ENCODE data around the gene BCAN. TPM values are rescaled to one million over a fixed set of nuclear protein-coding genes. Genes with fewer than 3 reads are reported as not detected.

BCAN gene
- total RNA-seq (not detected), total RNA-seq (0 to 0.20 (median 0) reads per million in 172 experiments)
- polyA plus RNA-seq (2013, experiment 1 of 2): not detected
- 0.08 TPM for polyA plus RNA-seq (2013, experiment 2 of 2)

- peak within 1 kb of the TSS; percentile 19 for H3K4me3 ChIP-seq (ENCODE audit: low read length)
- ChIA-PET CTCF (interaction anchor here (0.7 to 1.1 kb wide), 3 partner anchors 14 to 84 kb away, joined by 3 read pairs; no protein-coding TSS in a partner anchor), POLR2A (interaction anchor here (0.7 to 1.0 kb wide), 2 partner anchors 18 to 301 kb away, joined by 3 read pairs; no protein-coding TSS in a partner anchor)
- H3K4me1 Mint-ChIP-seq (ENCODE audit: low read depth): peaks cover 28% of the 10 kb centered on the region
- intact Hi-C loops (cut with DNase I, micrococcal nuclease): no loop called here
- H3K27me3 ChIP-seq (ENCODE audit: control insufficient read depth in 1 of 2, insufficient read depth in 2 of 2, low read length in 2 of 2): peaks cover 81 to 87% of the 10 kb centered on the region in 2 experiments
- no peaks in the 10 kb centered on the region for H3K36me3 ChIP-seq (ENCODE audit: insufficient read depth, low read length)
- H3K27ac Mint-ChIP-seq: no peak within 1 kb of the TSS
- peaks cover 85% of the 10 kb centered on the region for H3K27me3 Mint-ChIP-seq
- H3K36me3 Mint-ChIP-seq (ENCODE audit: low read depth): no peaks in the 10 kb centered on the region
- H3K9me3 Mint-ChIP-seq: no peaks in the 10 kb centered on the region
- H3K9me3 ChIP-seq (ENCODE audit: control insufficient read depth in 1 of 2, insufficient read depth in 1 of 2, low read length in 2 of 2): peaks cover 0 to 16% of the 10 kb centered on the region in 2 experiments
- peaks cover 29% of the 10 kb centered on the region for H3K4me1 ChIP-seq (ENCODE audit: insufficient read depth, low read length)
- ATAC-seq (ENCODE audit: poor library complexity): peak; percentile 33
- no peak for TF ChIP-seq CTCF (IDR thresholded peaks at IDR 0.05)
- no peak within 1 kb of the TSS for H3K27ac ChIP-seq (ENCODE audit: low read depth in 1 of 2, low read length in 2 of 2)
- H3K4me3 Mint-ChIP-seq: peak within 1 kb of the TSS; percentile 70
- DNase-seq: peak in 4 of 14 experiments; percentile 12 to 51 (median 44)
These were observed at the start of gene BCAN for GRCh38 chr1:156641761-156642264. TSS of gene BCAN (plus strand) at chr1:156642117. CDS start at chr1:156646055, 3,938 bp downstream.

DNA sequence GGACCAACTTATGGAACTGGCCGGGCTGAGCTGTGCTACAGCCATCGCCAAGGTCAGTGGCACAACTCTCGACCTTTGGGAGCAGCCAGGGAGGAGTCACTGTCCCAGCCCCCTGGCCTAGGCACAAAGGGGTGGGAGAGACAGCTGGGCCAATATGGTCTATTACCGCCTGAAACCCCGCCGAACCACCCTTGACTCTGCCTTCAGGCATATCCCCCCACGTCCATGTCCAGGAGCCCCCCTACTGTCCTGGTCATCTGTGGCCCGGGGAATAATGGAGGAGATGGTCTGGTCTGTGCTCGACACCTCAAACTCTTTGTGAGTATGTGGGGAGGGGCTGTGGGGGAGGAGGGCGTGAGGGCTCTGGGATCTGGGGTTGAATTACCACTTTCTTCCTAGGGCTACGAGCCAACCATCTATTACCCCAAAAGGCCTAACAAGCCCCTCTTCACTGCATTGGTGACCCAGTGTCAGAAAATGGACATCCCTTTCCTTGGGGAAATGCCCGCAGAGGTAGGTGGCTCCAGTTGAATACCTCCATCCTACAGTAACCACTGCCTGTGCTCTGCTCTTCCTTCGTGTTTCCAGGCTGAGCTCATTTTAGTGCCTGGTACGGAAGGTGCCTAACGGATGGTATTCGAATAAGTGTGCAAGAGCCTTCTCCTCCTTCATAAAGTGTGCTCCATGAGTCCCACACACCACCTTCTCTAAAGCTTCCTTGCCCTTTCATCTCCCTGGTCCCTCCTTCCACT is 49.6 kb upstream of the BCAN start:
- intact Hi-C loops (cut with DNase I, micrococcal nuclease): no loop called here
- Mint-ChIP-seq H3K36me3 (ENCODE audit: low read depth) (peaks cover 45% of the 10 kb centered on the region), H3K4me1 (ENCODE audit: low read depth) (peaks cover 28% of the 10 kb centered on the region)

More for the DNA sequence above, 49.6 kb upstream of the BCAN start:
- Mint-ChIP-seq H3K9me3 (no peaks in the 10 kb centered on the region), H3K4me3 (peak overlapping the region; percentile 80), H3K27ac (peak overlapping the region; percentile 85), H3K27me3 (no peaks in the 10 kb centered on the region)
- DNase-seq: no peak
- Histone ChIP-seq H3K4me3 (ENCODE audit: low read length) (peak overlapping the region; percentile 78), H3K4me1 (ENCODE audit: insufficient read depth, low read length) (peaks cover 26% of the 10 kb centered on the region), H3K27ac (ENCODE audit: low read depth in 1 of 2, low read length in 2 of 2) (peak overlapping the region; percentile 37 to 40), H3K36me3 (ENCODE audit: insufficient read depth, low read length) (peaks cover 43% of the 10 kb centered on the region), H3K27me3 (ENCODE audit: control insufficient read depth in 1 of 2, insufficient read depth in 2 of 2, low read length in 2 of 2) (no peaks in the 10 kb centered on the region), H3K9me3 (ENCODE audit: control insufficient read depth in 1 of 2, insufficient read depth in 1 of 2, low read length in 2 of 2) (no peaks in the 10 kb centered on the region)
- POLR2A ChIA-PET: interaction anchor here (0.7 to 2.7 kb wide), 15 partner anchors 9 to 135 kb away, joined by 3 to 36 read pairs (median 4); partner anchors contain the start of genes GPATCH4 and MEF2D
- ATAC-seq (ENCODE audit: poor library complexity): no peak
- CTCF ChIA-PET: interaction anchor here (0.7 to 1.9 kb wide), 5 partner anchors 16 to 112 kb away, joined by 3 to 12 read pairs (median 6); no protein-coding TSS in a partner anchor
- TF ChIP-seq CTCF (IDR thresholded peaks at IDR 0.05): no peak
